GM06990 (cell line): ENCODE measurements around the gene SMIM14.
"Not testable (repeated sequence)": the region's sequence is repeated elsewhere in the genome, so short reads cannot be mapped to it uniquely, and the experiment has no call there.

Experiments
- DNase-seq: peaks from one replicate; pipeline ENCODE4 v3.0.0-alpha.2; 2011; ENCODE audit not compliant: insufficient read length; ENCODE audit errors: extremely low read depth
- H3K27me3 ChIP-seq: replicated peaks from 2 replicates; pipeline ENCODE4 v1.6.0; 2011; ENCODE audit warnings: low read length; ENCODE audit not compliant: control insufficient read depth, insufficient read depth
- H3K36me3 ChIP-seq: 2 replicates; pipeline ENCODE4 v1.5.1; 2011; ENCODE audit warnings: low read length; ENCODE audit not compliant: control insufficient read depth, insufficient read depth
- H3K4me3 ChIP-seq: replicated peaks from 2 replicates; pipeline ENCODE4 v1.5.1; 2011; ENCODE audit warnings: low read depth, mild to moderate bottlenecking, control low read depth, low read length
- TF ChIP-seq, protein P1 (sequence below): IDR thresholded peaks from 2 replicates; pipeline ENCODE4 v1.5.1; 2011; ENCODE audit warnings: low read length, control low read depth, mild to moderate bottlenecking, inconsistent platforms; ENCODE audit not compliant: insufficient read depth, poor library complexity, severe bottlenecking

Gene SMIM14

DNA sequence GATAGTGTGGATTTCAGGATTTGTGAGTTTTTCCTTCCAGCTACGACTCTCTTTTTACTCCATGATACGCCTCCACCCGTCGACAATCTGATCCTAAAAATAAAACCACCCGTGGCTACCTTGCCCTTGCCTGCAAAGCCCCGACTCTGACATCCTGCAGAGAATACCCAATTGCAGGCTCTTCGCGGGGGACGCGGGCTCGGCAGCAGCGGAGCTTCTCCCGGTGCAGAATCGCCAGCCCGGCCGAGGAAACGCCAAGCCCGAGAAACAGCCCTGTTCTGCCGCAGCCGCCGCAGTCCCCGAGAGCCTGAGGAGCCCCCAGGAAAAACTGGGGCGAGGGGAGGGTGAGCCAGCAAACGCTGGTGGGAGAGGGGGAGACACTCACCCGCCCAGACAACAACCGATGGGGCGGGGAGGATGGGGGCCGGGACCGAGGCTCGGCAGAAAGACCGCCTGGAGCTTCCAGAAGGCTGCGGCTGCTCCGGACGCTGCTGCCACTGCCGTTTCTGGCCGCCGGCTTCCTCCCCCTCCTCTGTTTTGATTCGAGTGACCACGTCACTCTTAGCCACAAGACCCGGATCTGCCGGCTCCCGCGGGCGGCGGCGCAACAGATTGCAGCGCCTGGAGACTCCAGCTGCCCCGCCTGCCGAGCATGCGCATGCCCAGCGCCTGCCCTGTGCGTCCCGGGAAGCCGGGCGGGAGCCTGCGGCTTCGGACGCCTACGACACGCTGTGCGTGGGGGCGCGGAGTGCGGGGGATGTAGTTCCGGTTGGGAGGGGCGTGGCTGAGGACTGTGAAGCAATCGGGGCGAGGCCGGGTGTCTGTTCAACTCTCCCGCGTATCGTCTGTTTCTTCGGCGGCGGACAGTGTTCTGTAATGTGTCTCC, at the start of gene SMIM14:
Gene SMIM14, minus strand, starts transcription at position 512 of the 886 bp plus-strand sequence. CDS start 33,720 bp downstream, outside the sequence.
- no peaks in the 10 kb centered on the region for H3K36me3 ChIP-seq
- peak within 1 kb of the TSS; percentile 85 for H3K4me3 ChIP-seq
- H3K27me3 ChIP-seq: no peaks in the 10 kb centered on the region
- DNase-seq: peak; percentile 94
- TF ChIP-seq, protein P1, sequence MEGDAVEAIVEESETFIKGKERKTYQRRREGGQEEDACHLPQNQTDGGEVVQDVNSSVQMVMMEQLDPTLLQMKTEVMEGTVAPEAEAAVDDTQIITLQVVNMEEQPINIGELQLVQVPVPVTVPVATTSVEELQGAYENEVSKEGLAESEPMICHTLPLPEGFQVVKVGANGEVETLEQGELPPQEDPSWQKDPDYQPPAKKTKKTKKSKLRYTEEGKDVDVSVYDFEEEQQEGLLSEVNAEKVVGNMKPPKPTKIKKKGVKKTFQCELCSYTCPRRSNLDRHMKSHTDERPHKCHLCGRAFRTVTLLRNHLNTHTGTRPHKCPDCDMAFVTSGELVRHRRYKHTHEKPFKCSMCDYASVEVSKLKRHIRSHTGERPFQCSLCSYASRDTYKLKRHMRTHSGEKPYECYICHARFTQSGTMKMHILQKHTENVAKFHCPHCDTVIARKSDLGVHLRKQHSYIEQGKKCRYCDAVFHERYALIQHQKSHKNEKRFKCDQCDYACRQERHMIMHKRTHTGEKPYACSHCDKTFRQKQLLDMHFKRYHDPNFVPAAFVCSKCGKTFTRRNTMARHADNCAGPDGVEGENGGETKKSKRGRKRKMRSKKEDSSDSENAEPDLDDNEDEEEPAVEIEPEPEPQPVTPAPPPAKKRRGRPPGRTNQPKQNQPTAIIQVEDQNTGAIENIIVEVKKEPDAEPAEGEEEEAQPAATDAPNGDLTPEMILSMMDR: peak; percentile 2

DNA sequence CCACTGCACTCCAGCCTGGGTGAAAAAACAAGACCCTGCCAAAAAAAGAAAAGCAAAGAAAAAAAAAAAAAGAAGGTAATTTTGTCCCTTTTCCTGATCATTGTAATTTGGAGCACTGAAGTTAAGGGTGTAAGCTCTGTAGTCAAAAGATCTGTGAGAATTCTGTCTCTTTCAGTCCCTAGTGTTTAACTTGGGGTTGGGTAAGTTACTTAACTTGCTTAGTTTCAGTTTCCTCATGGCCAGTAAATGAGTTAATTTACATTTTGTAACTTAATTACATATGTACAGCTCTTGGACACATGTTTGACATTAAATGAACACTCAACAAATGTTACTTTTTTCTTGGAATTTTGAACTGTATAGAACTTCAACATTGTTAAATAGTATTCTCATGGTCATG, 48.3 kb upstream of the SMIM14 start:
- Histone ChIP-seq H3K4me3 (no peak overlapping the region), H3K27me3 (no peaks in the 10 kb centered on the region), H3K36me3 (no peaks in the 10 kb centered on the region)
- TF ChIP-seq, protein P1: no peak
- no peak for DNase-seq

DNA sequence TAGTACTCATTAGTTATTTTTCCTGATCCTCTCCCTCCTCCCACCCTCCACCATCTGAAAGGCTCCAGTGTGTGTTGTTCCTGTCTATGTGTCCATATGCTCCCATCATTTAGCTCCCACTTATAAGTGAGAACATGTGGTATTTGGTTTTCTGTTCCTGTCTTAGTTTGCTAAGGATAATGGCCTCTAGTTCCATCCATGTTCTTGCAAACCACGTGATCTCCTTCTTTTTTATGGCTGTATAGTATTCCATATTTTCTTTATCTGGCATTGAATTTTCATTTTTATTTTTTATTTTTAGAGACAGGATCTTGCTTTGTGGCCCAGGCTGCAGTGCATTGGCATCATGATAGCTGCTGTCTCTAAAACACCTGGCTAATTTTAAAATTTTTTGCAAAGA, 47.3 kb upstream of the SMIM14 start:
- TF ChIP-seq, protein P1: no peak
- DNase-seq: no peak
- no peak overlapping the region for H3K4me3 ChIP-seq
- no peaks in the 10 kb centered on the region for H3K27me3 ChIP-seq
- no peaks in the 10 kb centered on the region for H3K36me3 ChIP-seq

DNA sequence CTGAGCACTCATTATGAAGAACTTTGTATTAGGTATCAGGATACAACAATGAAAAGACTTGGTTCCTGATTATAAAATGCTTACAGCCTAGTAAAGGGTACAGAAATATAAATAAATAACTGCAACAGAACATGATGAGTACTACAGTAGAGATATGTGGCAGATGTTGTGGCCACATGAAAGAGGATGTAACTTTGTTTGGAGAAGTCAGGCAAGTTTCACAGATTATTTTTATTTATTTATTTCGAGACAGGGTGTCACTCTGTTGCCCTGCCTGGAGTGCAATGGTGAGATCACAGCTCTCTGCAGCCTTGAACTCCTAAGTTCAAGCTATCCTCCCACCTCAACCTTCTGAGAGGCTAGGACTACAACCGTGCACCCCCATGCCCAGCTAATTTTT, 43.5 kb upstream of the SMIM14 start:
- no peak for DNase-seq
- Histone ChIP-seq H3K4me3 (no peak overlapping the region), H3K27me3 (no peaks in the 10 kb centered on the region), H3K36me3 (no peaks in the 10 kb centered on the region)
- TF ChIP-seq, protein P1: no peak

DNA sequence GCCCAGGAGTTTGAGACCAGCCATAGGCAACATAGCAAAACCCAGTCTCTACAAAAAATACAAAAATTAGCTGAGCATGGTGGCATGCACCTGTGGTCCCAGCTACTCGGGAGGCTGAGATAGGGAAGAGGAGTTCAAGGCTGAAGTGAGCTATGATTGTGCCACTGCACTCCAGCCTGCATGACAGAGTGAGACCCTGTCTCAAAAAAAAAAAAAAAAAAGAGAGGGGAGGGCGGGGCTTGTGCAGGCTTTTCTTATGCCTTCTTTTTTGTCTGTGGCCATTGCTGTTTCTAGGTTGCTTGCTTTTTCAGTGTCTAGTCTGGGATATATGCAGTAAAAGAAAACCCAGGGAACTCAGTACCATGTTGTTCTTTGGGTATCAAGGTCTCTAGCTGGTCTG, 42.3 kb upstream of the SMIM14 start:
- not testable (repeated sequence) for H3K4me3 ChIP-seq, DNase-seq, H3K27me3 ChIP-seq, H3K36me3 ChIP-seq

DNA sequence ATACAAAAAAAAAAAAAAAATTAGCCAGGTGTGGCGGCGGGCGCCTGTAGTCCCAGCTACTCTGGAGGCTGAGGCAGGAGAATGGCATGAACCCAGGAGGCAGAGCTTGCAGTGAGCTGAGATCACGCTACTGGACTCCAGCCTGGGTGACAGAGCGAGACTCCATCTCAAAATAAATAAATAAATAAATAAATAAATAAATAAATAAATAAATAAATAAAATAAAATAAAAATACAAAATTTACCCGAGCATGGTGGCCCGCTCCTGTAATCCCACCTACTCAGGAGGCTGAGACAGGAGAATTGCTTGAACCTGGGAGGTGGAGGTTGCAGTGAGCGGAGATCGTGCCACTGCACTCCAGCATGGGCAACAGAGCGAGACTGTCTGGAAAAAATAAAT, 37.0 kb upstream of the SMIM14 start:
- H3K27me3 ChIP-seq, H3K36me3 ChIP-seq, DNase-seq, H3K4me3 ChIP-seq: not testable (repeated sequence)

DNA sequence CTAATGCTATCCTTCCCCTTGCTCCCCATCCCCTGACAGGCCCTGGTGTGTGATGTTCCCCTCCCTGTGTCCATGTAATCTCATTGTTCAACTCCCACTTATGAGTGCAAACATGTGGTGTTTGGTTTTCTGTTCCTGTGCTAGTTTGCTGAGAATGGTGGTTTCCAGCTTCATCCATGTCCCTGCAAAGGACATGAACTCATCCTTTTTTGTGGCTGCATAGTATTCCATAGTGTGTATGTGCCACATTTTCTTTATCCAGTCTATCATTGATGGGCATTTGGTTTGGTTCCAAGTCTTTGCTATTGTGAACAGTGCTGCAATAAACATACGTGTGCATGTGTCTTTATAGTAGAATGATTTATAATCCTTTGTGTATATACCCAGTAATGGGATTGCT, 31.6 kb upstream of the SMIM14 start:
- DNase-seq, H3K36me3 ChIP-seq: not testable (repeated sequence)

More for the DNA sequence above, 31.6 kb upstream of the SMIM14 start:
- H3K27me3 ChIP-seq, H3K4me3 ChIP-seq: not testable (repeated sequence)
